ENCODE data around the gene KRT36. TPM values are rescaled to one million over a fixed set of nuclear protein-coding genes. Genes with fewer than 3 reads are reported as not detected.

KRT36 gene
- polyA plus RNA-seq, 1 experiment: not detected

DNA sequence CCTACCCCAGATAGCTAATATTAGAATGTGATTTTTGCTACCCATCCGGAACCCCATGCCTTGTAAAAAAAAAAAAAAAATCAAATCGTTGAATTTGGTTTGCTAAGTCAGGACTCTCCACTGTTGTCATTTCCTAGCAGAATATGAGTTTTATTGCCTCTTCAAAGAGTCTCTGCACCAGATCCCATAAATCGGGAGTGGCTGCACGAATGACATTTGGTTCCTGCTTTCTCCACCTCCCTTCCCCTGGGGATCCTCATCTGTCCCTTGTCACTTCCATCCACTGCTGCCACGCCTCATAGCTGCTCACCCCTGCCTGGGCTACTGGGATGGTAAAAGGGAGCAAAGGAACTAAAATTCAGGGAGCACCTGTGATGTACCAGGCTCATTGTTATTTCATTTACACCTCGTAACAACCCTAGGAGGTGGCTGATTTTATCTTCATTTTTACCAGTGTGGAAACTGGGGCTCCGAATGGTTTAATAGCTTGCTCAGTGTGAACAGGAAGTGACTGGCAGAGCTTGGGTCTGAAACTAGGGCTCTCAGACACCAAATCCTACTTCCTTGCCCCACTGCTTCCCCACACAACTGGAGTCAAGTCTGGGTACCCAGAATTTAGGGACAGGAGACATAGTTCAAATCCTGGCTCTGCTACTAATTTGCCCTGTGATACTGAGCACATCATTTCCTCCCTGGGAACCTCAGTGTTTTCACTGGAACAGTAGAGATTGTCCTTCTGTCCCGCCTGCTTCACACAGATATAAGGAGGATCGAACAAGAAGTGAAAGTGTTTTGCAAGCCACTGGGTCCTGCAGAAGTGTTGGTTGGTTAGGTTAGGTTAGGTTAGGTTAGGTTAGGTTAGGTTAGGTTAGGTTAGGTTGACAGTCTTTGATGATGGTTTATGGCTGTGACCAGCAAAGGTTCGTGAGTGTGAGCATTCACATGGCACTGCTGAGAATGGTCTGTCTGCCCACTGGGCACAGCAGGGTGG is 585 bp upstream of the KRT36 start:
- POLR2A ChIA-PET: no interaction called here

DNA sequence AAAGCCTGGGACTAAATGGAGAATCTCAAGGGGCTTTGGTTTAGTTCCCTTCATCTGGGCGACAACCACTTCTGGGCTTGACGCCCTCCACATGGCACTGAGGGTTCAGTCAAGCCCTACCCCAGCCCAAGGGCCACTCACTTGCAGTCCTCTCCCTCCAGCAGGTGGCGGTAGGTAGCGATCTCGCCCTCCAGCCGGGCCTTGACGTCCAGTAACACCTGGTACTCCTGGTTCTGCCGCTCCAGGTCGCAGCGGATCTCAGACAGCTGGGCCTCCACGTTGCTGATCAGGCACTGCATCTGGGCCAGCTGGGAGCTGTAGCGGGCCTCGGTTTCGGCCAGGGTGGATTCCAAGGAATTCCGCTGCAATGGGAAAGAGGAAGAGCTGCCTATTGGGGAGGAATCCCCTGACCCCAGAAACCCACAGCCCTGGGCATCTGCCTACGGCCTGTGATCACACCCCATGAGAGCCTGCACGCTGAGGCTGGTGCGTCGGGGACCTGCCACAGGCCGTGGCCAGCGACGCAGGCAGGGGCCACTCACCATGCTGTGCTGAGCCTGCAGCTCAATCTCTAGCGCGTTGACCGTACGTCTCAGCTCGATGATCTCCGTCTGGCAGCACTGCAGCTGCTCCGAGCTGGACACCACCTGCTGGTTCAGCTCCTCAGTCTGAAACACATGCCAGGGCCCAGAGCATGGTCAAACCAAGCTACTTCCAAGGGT is 2.7 kb downstream of the KRT36 start:
- peaks cover 6% of the 10 kb centered on the region; the same call in 1 of the 2 replicates for H3K9me3 ChIP-seq (ENCODE audit: control insufficient read depth, insufficient read depth, low read length)
- ChIA-PET CTCF (interaction anchor here (0.9 kb wide), 1 partner anchor 161 kb away, joined by 3 read pairs; no protein-coding TSS in a partner anchor), POLR2A (no interaction called here)
- DNase-seq (ENCODE audit: low read depth, low spot score): no peak
- TF ChIP-seq, protein P1, sequence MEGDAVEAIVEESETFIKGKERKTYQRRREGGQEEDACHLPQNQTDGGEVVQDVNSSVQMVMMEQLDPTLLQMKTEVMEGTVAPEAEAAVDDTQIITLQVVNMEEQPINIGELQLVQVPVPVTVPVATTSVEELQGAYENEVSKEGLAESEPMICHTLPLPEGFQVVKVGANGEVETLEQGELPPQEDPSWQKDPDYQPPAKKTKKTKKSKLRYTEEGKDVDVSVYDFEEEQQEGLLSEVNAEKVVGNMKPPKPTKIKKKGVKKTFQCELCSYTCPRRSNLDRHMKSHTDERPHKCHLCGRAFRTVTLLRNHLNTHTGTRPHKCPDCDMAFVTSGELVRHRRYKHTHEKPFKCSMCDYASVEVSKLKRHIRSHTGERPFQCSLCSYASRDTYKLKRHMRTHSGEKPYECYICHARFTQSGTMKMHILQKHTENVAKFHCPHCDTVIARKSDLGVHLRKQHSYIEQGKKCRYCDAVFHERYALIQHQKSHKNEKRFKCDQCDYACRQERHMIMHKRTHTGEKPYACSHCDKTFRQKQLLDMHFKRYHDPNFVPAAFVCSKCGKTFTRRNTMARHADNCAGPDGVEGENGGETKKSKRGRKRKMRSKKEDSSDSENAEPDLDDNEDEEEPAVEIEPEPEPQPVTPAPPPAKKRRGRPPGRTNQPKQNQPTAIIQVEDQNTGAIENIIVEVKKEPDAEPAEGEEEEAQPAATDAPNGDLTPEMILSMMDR (IDR thresholded peaks at IDR 0.05; ENCODE audit: low read depth, low read length): no peak
- H3K27me3 ChIP-seq (ENCODE audit: control insufficient read depth, insufficient read depth, low read length): no peaks in the 10 kb centered on the region
- H3K27ac ChIP-seq (ENCODE audit: low read depth, low read length): no peak overlapping the region
- H3K4me3 ChIP-seq (ENCODE audit: low read depth, low read length): no peak overlapping the region

More for the DNA sequence above, 585 bp upstream of the KRT36 start:
- H3K27me3 ChIP-seq (ENCODE audit: control insufficient read depth, insufficient read depth, low read length): no peaks in the 10 kb centered on the region
- no peak overlapping the region for H3K27ac ChIP-seq (ENCODE audit: low read depth, low read length)
- DNase-seq (ENCODE audit: low read depth, low spot score): no peak
- TF ChIP-seq, protein P1 (IDR thresholded peaks at IDR 0.05; ENCODE audit: low read depth, low read length): no peak
- no peak overlapping the region for H3K4me3 ChIP-seq (ENCODE audit: low read depth, low read length)
- H3K9me3 ChIP-seq (ENCODE audit: control insufficient read depth, insufficient read depth, low read length): peaks cover 6% of the 10 kb centered on the region; the same call in 1 of the 2 replicates
- CTCF ChIA-PET: no interaction called here

DNA sequence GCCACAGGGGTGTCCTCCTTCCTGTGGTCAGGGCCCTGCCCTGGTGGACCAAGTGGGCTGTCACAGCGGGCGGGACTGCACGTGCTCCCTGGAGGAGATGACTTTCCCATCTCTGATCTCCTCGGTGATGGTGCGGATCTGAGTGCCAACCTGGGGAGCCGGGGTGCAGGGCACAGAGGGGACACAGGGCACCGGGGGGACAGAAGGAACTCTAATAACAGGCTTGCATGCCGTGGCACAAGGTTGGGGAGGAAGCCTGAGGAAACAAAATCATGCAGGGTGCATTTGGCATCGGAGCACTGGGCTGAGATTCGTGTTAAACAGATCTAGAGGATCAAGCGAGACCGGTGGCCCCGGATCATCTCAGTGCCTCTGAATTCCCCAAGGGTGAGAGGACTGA is 3.4 kb downstream of the KRT36 start:
- Histone ChIP-seq H3K4me3 (ENCODE audit: low read depth, low read length) (no peak overlapping the region), H3K27ac (ENCODE audit: low read depth, low read length) (no peak overlapping the region), H3K9me3 (ENCODE audit: control insufficient read depth, insufficient read depth, low read length) (peaks cover 6% of the 10 kb centered on the region; the same call in 1 of the 2 replicates), H3K27me3 (ENCODE audit: control insufficient read depth, insufficient read depth, low read length) (no peaks in the 10 kb centered on the region)
- DNase-seq (ENCODE audit: low read depth, low spot score): no peak
- ChIA-PET POLR2A (no interaction called here), CTCF (no interaction called here)
- TF ChIP-seq, protein P1 (IDR thresholded peaks at IDR 0.05; ENCODE audit: low read depth, low read length): no peak

DNA sequence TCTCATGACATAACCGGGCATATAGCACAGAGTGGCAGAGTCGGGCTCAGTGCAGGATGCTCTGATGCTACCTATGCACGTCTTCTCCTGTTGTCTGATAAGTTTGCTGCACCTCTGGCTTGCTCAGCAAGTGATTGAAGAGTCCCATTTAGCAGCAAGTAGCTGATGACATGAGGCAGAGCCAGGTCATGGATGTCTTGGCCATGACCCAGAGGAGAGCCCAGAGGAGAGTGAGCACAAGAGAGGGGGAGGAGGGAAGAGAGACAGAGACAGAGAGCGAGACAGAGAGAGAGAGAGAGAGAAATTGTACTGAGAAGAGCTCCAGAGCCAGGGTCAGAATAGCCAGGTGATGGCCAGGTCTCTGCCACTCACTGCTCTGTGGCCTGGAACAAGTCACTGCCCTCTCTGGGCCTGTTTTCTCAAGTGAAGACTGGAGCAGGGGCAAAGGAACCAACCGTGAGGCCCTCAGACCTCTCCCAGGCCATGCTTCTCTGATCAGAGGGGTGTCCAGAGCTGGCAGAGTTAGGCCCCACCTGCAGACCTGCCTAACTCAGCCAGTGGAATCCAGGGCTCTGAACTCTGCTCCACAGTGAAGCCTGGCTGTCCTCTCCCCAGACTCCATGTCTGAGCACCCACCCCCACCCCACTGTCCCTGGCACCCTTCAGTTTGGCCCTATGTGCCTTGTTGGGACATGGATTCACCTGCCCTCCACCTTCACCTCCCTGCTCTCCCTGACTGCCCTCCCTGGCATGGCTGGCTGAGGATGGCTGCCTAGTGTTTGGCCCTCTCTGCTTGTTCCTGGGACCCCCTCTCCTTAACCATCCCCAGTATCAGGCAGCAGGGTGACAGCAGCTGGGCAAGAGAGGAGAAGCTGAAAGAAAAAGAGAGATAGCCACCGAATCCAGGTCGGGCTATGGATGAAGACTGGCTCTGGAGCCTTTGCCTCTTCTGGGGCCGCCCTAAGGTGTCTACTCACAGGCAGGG is 4.5 kb downstream of the KRT36 start:
- Histone ChIP-seq H3K9me3 (ENCODE audit: control insufficient read depth, insufficient read depth, low read length) (peaks cover 6% of the 10 kb centered on the region; the same call in 1 of the 2 replicates), H3K27ac (ENCODE audit: low read depth, low read length) (no peak overlapping the region), H3K4me3 (ENCODE audit: low read depth, low read length) (no peak overlapping the region), H3K27me3 (ENCODE audit: control insufficient read depth, insufficient read depth, low read length) (no peaks in the 10 kb centered on the region)
- TF ChIP-seq, protein P1 (IDR thresholded peaks at IDR 0.05; ENCODE audit: low read depth, low read length): no peak
- CTCF ChIA-PET: no interaction called here
- no peak for DNase-seq (ENCODE audit: low read depth, low spot score)
- POLR2A ChIA-PET: no interaction called here
